GM19452 (cell line): ENCODE measurements around the gene TAC3.

Experiments
- ATAC-seq: cut with Tn5 transposase; IDR thresholded peaks from one replicate; pipeline ENCODE4 v1.9.1; 2021; ENCODE audit not compliant: unreplicated experiment

Gene TAC3

DNA sequence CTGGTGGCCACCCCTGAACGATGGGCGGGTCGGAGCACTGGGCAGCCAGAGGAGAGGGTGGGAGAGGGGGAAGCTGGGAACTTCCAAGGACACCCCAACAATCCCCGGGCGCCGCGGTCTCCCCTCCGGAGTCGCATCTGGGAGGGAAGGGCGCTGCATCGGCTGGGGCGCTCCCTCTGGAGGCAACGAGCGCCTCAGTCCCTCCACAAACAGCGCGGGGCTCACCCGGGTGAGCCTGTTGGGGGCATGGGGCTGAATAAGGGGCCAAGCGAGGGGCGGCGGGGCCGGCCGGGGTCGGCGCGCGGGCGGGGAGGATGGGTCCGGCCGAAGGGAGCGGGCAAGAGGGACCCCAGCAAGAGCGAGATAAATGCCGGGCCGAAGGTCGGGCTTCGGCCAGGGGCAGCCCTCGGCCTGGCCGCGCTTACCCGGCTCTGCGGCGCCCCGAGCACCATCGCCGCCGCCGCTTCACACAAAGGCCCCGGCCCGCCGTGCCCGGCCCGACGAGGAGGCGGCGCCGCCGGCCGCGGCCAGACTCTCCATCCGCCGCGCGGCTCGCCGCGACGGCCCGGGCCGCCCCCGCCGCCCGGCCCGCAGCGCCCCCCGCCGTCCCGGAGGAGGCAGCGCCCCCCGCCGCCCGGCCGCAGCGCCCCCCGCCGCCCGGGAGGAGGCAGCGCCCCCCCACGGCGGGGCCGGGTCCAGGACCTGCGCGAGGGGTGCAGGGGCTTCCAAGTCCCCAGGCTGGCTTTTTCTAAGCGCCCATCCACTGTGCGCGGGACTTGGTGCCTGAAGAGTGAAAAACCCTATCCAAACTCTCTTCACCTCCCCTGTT lies 10.1 kb downstream of the TAC3 start, which contains the start of gene ZBTB39:
TSS of gene ZBTB39 (minus strand) at position 567 of the 829 bp plus-strand sequence. CDS start 1,629 bp downstream, outside the sequence.
- ATAC-seq: peak; percentile 64

GRCh38 chr12:57004651-57005050 lies 11.7 kb downstream of the TAC3 start:
- ATAC-seq: no peak

GRCh38 chr12:57003395-57003794 lies 12.9 kb downstream of the TAC3 start:
- ATAC-seq: no peak

DNA sequence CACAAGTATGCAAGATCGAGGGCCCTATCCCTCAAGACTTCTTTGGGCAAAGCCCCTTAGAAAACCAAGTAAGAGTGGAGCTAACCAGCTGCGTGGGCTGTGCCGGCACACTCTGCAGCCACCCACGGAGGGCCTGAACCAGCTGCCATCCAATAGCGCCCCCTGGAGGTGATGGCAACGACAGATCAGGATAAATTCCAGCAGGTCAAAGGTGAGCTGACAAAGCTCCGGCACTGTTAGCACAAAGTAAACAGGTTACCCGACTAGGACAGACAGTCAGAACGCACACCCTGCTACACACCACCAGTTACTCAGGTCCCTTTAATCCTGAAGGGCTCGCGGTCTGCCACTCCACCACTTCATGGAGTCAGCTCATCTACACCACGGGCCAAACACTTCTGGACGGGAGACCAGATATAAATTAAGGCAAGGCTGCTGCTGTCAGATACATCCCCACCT lies 14.9 kb downstream of the TAC3 start:
- ATAC-seq: no peak

DNA sequence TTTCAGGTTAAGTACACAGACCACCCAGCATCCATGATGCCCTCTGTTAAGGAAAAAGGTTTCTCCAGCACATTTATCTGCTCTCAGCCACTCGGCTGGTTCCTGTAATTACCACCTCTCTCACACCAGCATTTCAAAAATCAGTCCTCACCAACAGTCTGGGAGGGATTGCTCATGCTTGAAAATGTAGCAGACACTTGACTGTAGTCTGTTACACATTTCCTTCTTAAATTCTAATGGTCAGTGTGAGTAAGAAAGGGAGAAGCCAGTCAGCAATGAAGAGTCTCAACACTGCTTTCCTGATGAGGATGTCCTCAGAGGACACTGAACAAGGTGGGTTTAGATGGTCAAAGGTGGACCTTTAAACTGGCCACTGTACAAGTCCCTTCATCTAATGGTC lies 15.9 kb downstream of the TAC3 start:
- no peak for ATAC-seq

- ATAC-seq: no peak
These were observed 16.9 kb downstream of the TAC3 start for GRCh38 chr12:56999456-56999855.

- ATAC-seq: peak; percentile 73
These were observed 17.3 kb downstream of the TAC3 start for GRCh38 chr12:56998981-56999380.

DNA sequence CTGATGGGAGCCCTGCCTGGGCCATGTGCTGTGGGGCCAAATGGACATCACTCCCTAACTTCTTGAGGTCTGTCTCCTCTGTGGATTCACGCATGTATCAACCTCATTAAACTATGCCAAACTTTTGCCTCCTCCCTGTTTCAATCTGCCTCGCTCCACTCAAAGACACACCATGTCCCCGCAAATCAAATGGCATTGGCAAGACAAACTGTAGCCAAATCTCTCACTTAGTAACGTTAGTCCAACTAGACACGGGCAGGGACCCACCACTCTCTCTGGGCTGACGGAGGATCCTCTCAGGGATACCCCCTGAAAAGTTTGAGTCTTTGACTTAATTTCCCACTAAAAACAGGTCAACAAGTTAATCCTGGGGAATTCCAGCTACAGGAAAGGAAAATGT lies 18.0 kb downstream of the TAC3 start:
- ATAC-seq: no peak

GRCh38 chr12:56996793-56997545 lies 19.4 kb downstream of the TAC3 start:
- no peak for ATAC-seq

- no peak for ATAC-seq
These were observed 20.3 kb downstream of the TAC3 start for GRCh38 chr12:56995930-56996496.

DNA sequence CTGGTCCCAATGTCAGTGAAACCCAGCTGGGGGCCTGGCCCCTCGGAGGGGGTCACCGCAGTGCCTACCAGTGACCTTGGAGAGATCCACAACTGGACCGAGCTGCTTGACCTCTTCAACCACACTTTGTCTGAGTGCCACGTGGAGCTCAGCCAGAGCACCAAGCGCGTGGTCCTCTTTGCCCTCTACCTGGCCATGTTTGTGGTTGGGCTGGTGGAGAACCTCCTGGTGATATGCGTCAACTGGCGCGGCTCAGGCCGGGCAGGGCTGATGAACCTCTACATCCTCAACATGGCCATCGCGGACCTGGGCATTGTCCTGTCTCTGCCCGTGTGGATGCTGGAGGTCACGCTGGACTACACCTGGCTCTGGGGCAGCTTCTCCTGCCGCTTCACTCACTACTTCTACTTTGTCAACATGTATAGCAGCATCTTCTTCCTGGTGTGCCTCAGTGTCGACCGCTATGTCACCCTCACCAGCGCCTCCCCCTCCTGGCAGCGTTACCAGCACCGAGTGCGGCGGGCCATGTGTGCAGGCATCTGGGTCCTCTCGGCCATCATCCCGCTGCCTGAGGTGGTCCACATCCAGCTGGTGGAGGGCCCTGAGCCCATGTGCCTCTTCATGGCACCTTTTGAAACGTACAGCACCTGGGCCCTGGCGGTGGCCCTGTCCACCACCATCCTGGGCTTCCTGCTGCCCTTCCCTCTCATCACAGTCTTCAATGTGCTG lies 21.0 kb downstream of the TAC3 start:
- no peak for ATAC-seq

DNA sequence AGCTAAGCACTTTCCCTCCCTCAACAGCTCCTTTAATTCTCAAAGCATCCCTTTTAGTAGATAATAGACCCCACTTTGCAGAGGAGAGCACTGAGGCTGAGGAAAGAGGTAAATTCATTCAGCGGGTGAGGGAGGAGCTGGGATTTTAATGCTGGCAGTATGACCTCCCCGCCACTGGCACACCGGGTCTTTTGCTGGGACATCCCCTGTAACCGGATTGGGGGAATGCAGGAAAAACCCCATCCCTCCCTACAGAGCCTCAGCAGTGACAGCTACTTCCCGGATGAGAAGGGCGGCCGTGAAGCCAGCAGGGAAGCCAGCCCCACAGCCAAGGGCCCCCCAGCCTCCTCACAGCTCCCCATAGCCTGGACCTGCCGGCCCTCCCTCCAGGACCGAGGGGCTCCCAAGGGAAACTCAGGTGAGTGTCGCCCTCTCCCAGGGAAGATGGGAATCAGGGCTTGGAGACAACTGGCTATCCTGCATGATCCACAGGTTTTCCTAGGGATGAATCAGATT lies 22.0 kb downstream of the TAC3 start:
- no peak for ATAC-seq

DNA sequence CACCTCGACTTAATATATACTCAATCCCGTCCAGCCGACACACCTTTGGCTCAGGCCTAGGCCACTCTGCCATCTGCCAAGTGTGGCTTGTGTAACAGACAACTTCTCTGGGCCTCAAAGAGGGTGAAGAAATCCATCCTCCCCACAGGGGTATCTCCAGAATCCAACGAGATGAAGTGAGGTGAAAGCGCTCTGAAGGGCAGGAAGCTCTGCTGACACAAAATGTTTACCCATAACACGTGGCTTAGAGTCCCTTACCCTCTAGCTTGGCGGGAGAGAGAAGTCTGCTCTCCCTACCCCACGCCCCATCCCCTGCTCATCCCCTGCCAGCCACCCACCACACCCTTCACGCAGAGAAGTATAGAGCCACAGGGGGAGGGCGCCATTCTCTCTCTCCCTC lies 23.0 kb downstream of the TAC3 start:
- ATAC-seq: no peak

DNA sequence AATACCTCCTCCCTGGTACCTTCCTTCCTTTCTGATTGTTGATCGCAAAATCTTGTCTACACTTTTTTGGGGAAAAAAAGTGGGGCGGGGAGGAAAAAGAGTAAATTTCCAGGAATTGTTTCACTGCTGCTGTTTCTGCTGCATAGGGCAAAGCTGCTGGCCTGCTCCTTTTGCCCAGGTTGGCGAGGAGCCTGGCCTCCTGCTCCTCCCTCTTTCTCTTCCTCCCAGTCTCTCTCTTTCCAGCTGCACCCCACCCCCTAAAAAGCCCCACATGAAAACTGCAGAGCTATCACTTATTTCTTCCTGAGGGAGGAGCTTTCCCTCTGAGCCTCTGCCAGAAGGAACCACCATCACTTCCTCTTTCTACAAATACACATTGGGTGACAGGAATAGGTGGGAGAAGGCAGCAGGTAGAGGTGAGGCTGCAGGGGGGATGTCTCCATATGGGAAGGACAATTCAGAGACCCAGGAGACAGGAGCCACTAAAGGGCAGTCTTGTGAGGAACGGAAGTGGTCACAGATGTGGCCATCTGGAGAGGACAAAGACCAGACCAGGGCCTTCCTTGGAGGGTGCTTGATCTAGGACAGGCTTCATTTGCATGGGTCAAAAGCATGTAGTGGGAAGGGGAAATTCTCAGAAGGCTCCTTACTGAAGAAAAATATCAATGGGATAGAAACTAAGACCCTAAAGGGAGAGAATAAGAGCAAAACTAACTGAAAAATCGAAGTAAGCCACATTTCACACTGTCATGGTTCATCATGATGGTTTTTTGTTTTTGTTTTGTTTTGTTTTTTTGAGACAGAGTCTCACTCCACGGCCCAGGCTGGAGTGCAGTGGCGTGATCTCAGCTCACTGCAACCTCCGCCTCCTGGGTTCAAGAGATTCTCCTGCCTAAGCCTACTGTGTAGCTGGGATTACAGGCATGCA lies 24.7 kb downstream of the TAC3 start:
- ATAC-seq: no peak

DNA sequence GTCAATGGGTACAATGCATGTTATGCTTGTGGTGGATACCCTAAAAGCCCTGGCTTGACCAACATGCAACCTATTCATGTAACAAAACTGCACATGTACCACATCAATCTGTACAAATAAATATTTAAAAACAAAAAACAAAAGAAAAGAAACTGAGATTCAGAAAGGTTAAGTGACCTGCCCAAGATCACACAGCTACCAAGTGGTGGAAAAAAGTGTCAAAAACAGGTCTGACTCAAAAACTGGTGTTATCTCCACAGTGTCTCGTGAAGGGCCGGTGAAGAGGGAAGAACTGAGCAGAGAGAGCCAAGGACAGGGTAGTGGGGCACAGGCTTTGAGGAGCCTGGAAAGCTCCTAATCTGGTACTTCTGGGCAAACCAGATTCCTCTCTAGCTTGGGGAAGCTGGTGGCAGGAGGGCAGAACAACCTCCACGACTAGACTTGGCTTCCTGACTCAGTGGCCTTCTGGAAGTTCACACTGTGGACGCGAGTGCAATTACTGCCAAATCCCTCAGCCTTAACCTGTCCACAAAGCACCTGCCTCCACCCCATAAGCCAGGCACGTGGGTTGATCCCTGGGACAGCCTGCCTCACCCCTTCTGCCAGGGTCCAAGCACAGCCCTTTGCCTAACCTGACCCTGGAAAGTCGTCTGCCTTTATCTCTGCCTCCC lies 25.5 kb downstream of the TAC3 start:
- ATAC-seq: no peak

- no peak for ATAC-seq
These were observed 26.3 kb downstream of the TAC3 start for GRCh38 chr12:56989861-56990610.

- ATAC-seq: no peak
These were observed 28.1 kb downstream of the TAC3 start for GRCh38 chr12:56988207-56988739.

- ATAC-seq: no peak
These were observed 28.7 kb downstream of the TAC3 start for GRCh38 chr12:56987551-56988053.
